BLaER1 (cell line): ENCODE results near the gene ZBED6.
"Not testable (repeated sequence)": the region's sequence is repeated elsewhere in the genome, so short reads cannot be mapped to it uniquely, and the experiment has no call there.

Experiments used
- H3K27ac ChIP-seq: shearing (Covaris generic); formaldehyde crosslinking; 2 replicates; pipeline ENCODE4 v1.8.1; 2022
- H3K27me3 ChIP-seq: shearing (Covaris generic); formaldehyde crosslinking; 2 replicates; pipeline ENCODE4 v1.8.1; 2022
- H3K36me3 ChIP-seq: shearing (Covaris generic); formaldehyde crosslinking; 2 replicates; pipeline ENCODE4 v1.8.1; 2022
- H3K4me1 ChIP-seq: shearing (Covaris generic); formaldehyde crosslinking; 2 replicates; pipeline ENCODE4 v1.8.1; 2022
- H3K4me2 ChIP-seq: shearing (Covaris generic); formaldehyde crosslinking; 2 replicates; pipeline ENCODE4 v1.8.1; 2022
- H3K4me3 ChIP-seq: shearing (Covaris generic); formaldehyde crosslinking; 2 replicates; pipeline ENCODE4 v1.8.1; 2022
- H3K9ac ChIP-seq: shearing (Covaris generic); formaldehyde crosslinking; 2 replicates; pipeline ENCODE4 v1.8.1; 2022
- H3K9me3 ChIP-seq: shearing (Covaris generic); formaldehyde crosslinking; 2 replicates; pipeline ENCODE4 v1.8.1; 2022
- H4K20me1 ChIP-seq: shearing (Covaris generic); formaldehyde crosslinking; 2 replicates; pipeline ENCODE4 v1.8.1; 2022
- Cebpa-rat ChIP-seq: shearing (Covaris generic); IDR thresholded peaks from 2 replicates; pipeline ENCODE4 v1.8.1; 2022

The ZBED6 gene

DNA sequence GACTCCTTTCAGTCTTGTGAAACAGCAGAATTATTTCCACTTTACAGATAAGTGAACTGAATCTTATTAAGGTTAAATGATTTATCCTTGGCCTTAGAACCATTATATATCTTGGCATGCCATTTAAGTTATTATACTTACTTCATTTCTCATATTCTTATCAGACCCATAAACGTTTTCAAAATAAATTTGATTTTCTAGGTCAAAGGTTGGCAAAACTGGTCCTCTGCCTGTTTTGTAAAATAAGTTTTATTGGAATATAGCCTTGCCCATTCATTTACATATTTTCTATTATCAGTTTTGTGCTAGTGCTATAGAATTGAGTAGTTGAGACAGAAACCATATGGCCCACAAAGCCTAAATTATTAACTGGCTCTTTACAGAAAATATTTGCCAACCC, 33.1 kb downstream of the ZBED6 start:
- Histone ChIP-seq H3K4me2 (no peak overlapping the region), H3K4me3 (no peak overlapping the region), H4K20me1 (peaks cover 53% of the 10 kb centered on the region), H3K9ac (no peak overlapping the region), H3K9me3 (no peaks in the 10 kb centered on the region), H3K27ac (no peak overlapping the region), H3K36me3 (peaks cover 99% of the 10 kb centered on the region), H3K27me3 (no peaks in the 10 kb centered on the region), H3K4me1 (no peaks in the 10 kb centered on the region)
- no peak for TF ChIP-seq Cebpa-rat

DNA sequence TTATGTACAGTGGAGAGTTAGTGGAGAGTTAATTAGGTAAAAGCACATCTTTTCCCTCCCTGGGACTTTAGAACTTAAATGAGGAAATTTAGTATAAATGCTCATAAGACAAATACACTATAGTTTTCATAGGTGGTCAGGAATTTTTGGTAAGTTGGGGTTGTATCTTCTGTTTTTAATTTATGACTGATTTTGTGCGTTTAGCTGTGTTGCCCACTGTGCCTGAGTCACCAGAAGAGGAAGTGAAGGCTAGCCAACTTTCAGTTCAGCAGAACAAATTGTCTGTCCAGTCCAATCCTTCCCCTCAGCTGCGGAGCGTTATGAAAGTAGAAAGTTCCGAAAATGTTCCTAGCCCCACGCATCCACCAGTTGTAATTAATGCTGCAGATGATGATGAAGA, 33.8 kb downstream of the ZBED6 start:
- not testable (repeated sequence) for H3K9ac ChIP-seq, H3K4me3 ChIP-seq, H3K27me3 ChIP-seq, H3K27ac ChIP-seq, H3K4me1 ChIP-seq, H3K9me3 ChIP-seq, H3K4me2 ChIP-seq
- H3K36me3 ChIP-seq = peaks cover 99% of the 10 kb centered on the region
- peaks cover 45% of the 10 kb centered on the region for H4K20me1 ChIP-seq

DNA sequence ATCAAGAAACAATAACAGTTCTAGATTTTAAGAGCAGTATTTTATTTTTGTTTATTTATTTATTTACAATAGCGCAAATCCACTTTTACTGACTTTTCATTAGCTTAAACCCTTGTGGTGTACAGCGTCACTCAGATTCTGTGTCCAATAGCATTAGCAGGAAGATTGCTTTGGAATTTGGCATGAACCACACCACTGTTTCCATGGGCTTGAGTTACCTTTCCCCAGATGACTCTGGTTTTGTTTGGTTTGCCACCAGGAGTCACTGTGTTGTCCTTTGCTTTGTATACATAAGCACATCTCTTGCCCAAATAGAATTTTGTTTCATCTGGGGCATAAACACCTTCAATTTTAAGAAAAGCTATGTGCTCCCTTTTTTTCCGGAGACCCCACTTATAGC, 40.1 kb downstream of the ZBED6 start:
- Histone ChIP-seq H3K27ac (no peak overlapping the region), H3K27me3 (no peaks in the 10 kb centered on the region), H3K4me1 (no peaks in the 10 kb centered on the region), H4K20me1 (0 out of 2 replicates have a peak, but pooled peaks cover 4% of the 10 kb centered on the region), H3K9ac (no peak overlapping the region), H3K9me3 (peaks cover 21% of the 10 kb centered on the region), H3K4me2 (no peak overlapping the region), H3K36me3 (peaks cover 100% of the 10 kb centered on the region), H3K4me3 (no peak overlapping the region)
- no peak for TF ChIP-seq Cebpa-rat

DNA sequence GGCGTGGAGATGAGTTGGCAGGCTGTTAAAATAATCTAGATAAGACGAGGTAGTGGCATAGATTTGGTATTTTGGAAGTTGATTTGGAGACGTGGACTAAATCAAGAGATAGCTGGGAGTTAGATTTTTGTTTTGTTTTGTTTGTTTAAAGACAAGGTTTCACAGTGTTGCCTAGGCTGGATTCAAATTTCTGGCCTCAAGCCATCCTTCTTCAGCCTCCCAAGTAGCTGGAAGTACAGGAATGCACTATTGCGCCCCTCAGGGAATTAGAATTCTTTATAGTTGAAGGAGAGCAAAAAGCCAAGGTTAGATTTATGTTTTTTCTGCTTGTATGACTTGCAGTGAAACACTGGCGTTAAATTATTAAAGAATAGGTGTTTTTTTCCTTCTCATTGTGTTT, 43.7 kb downstream of the ZBED6 start:
- no peak for TF ChIP-seq Cebpa-rat
- H4K20me1 ChIP-seq = no peaks in the 10 kb centered on the region; the same call in 1 of the 2 replicates
- H3K27me3 ChIP-seq = no peaks in the 10 kb centered on the region
- H3K36me3 ChIP-seq = peaks cover 95% of the 10 kb centered on the region
- H3K9ac ChIP-seq = no peak overlapping the region
- no peak overlapping the region for H3K4me2 ChIP-seq
- H3K9me3 ChIP-seq = peaks cover 38% of the 10 kb centered on the region
- H3K4me3 ChIP-seq = no peak overlapping the region
- no peaks in the 10 kb centered on the region for H3K4me1 ChIP-seq
- no peak overlapping the region for H3K27ac ChIP-seq

DNA sequence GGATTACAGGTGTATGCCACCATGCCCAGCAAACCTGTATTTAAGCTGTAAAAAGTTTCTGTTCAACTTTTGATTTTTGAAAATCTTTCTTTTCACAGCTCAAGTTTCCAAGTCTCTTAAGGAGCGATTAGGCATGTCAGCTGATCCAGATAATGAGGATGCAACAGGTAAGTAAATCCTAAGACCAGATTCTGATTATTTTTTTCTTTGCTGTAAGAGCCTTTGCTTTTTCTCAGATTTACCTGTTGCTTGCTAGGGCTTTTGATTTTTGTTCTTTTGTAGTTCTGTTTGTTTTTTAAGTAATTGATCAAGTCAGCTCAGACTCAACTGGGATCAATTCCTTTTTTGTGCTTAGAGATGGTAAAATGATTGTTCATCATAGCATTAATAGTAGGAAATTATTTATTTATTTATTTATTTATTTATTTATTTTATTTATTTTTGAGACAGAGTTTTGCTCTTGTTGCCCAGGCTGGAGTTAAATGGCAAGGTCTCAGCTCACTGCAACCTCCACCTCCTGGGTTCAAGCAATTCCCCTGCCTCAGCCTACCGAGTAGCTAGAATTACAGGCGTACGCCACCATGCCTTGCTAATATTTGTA, 44.9 kb downstream of the ZBED6 start:
- peaks cover 38% of the 10 kb centered on the region for H3K9me3 ChIP-seq
- no peaks in the 10 kb centered on the region for H3K27me3 ChIP-seq
- no peak overlapping the region for H3K27ac ChIP-seq
- H4K20me1 ChIP-seq = peaks cover 11% of the 10 kb centered on the region; the same call in 1 of the 2 replicates
- TF ChIP-seq Cebpa-rat = no peak
- H3K4me2 ChIP-seq = no peak overlapping the region
- H3K4me3 ChIP-seq = no peak overlapping the region
- no peak overlapping the region for H3K9ac ChIP-seq
- H3K4me1 ChIP-seq = no peaks in the 10 kb centered on the region
- peaks cover 95% of the 10 kb centered on the region for H3K36me3 ChIP-seq

DNA sequence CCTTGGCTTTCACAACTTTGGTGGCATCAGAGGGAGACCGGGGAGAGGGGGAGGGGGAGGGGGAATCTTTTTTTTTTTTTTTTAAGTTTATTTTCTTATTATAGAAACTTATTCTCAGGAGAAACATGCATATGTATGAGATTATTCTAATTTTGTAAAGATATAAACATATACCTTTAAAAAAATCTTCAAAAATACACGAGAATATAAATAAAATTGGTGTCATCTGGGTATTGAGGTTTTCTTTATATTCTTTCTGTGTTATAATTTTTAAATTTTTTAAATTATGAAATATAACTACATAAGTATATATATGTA, 47.1 kb downstream of the ZBED6 start:
- no peak overlapping the region for H3K4me3 ChIP-seq
- no peak for TF ChIP-seq Cebpa-rat
- no peak overlapping the region for H3K27ac ChIP-seq
- H3K9ac ChIP-seq = no peak overlapping the region
- peaks cover 95% of the 10 kb centered on the region for H3K36me3 ChIP-seq
- H3K4me2 ChIP-seq = no peak overlapping the region
- no peaks in the 10 kb centered on the region for H3K4me1 ChIP-seq
- peaks cover 20% of the 10 kb centered on the region; the same call in 1 of the 2 replicates for H4K20me1 ChIP-seq
- H3K9me3 ChIP-seq = peaks cover 38% of the 10 kb centered on the region
- H3K27me3 ChIP-seq = no peaks in the 10 kb centered on the region

DNA sequence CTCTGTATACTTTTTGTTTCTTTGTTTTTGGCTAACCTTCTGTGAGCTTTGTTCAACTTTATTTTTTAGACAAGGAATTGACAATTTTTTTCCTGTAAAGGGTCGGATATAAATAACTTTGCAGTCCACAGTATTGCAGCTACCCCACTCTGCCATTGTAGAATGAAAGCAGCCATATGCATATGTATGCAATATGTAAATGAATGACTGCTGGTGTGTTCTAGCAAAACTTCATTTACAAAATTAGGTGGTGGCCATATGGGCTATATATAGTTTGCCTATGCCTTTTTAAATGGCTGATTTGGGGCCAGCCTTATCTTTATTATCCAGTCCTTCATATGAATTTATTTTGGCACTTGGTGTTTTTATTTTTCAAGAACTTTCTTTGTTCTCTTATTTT, 48.0 kb downstream of the ZBED6 start:
- H3K27me3 ChIP-seq = no peaks in the 10 kb centered on the region
- no peak for TF ChIP-seq Cebpa-rat
- H3K36me3 ChIP-seq = peaks cover 95% of the 10 kb centered on the region
- no peak overlapping the region for H3K4me2 ChIP-seq
- no peak overlapping the region for H3K4me3 ChIP-seq
- peaks cover 24% of the 10 kb centered on the region; the same call in 1 of the 2 replicates for H4K20me1 ChIP-seq
- H3K9me3 ChIP-seq = peaks cover 38% of the 10 kb centered on the region
- H3K27ac ChIP-seq = no peak overlapping the region
- H3K4me1 ChIP-seq = no peaks in the 10 kb centered on the region
- no peak overlapping the region for H3K9ac ChIP-seq
